SKM-1 (cell line): Measurements from ENCODE around the gene SYT6.

ENCODE experiments used
- DNase-seq: peaks from one replicate; lab custom pipeline; 2025; ENCODE audit not compliant: unreplicated experiment; lab: John Stamatoyannopoulos, UW

SYT6 gene

GRCh38 chr1:114153261-114154145, at the start of gene SYT6:
TSS of gene SYT6 (minus strand) at chr1:114153869. CDS start at chr1:114153772, 97 bp downstream.
- no peak for DNase-seq

GRCh38 chr1:114201486-114201885, 47.8 kb upstream of the SYT6 start:
- no peak for DNase-seq

- no peak for DNase-seq
Measured at GRCh38 chr1:114199017-114199594, 45.4 kb upstream of the SYT6 start.

GRCh38 chr1:114196992-114197907, 43.6 kb upstream of the SYT6 start:
- DNase-seq = no peak

GRCh38 chr1:114195819-114196218, 42.1 kb upstream of the SYT6 start:
- DNase-seq = no peak

GRCh38 chr1:114192328-114192727, 38.7 kb upstream of the SYT6 start:
- no peak for DNase-seq

GRCh38 chr1:114189398-114189797, 35.7 kb upstream of the SYT6 start:
- DNase-seq = no peak

GRCh38 chr1:114181356-114181755, 27.7 kb upstream of the SYT6 start:
- no peak for DNase-seq

GRCh38 chr1:114180742-114181141, 27.1 kb upstream of the SYT6 start:
- no peak for DNase-seq

GRCh38 chr1:114178936-114179335, 25.3 kb upstream of the SYT6 start:
- DNase-seq = no peak

- no peak for DNase-seq
Measured at GRCh38 chr1:114177282-114177681, 23.6 kb upstream of the SYT6 start.

- DNase-seq = no peak
Measured at GRCh38 chr1:114176366-114176765, 22.7 kb upstream of the SYT6 start.

GRCh38 chr1:114173680-114174079, 20.0 kb upstream of the SYT6 start:
- no peak for DNase-seq

GRCh38 chr1:114169509-114169908, 15.8 kb upstream of the SYT6 start:
- DNase-seq = no peak

GRCh38 chr1:114167226-114167625, 13.6 kb upstream of the SYT6 start:
- DNase-seq = no peak

GRCh38 chr1:114164840-114165543, 11.3 kb upstream of the SYT6 start:
- DNase-seq = no peak

- DNase-seq = no peak
Measured at GRCh38 chr1:114159941-114160340, 6.3 kb upstream of the SYT6 start.

GRCh38 chr1:114157275-114157660, 3.6 kb upstream of the SYT6 start:
- DNase-seq = no peak

- DNase-seq = no peak
Measured at GRCh38 chr1:114156538-114157274, 3.0 kb upstream of the SYT6 start.

GRCh38 chr1:114155706-114156105, 2.0 kb upstream of the SYT6 start:
- no peak for DNase-seq
